ENCODE data around the gene LYL1. TPM values are rescaled to one million over a fixed set of nuclear protein-coding genes. Genes with fewer than 3 reads are reported as not detected.

Gene LYL1
- total and polyA plus RNA-seq, 2 donors (not counting 1 experiment from before 2014, with no cell fraction given) = 112 to 125 TPM

DNA sequence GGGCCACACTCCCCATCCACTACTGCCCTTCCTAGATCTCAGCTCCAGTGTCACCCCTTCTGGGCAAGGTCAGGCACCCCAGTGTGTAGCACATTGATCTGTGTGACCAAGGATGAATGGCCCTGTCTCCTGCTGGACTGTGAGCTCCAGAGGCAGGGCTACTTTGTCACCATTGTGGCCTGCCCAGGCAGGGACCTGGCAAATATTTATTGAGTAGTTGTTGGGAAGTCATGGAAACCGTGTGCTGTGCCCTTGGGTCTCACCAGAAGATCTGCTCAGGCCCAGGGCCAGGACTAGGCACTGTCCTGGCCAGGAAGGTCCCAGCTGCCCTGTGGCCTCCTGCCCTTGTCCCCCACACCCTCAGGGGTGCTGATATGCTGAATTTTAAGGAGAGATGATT, 25.9 kb upstream of the LYL1 start:
- TF ChIP-seq EZH2 (IDR thresholded peaks at IDR 0.05; ENCODE audit: borderline replicate concordance, insufficient read depth, low read depth, low read length, poor library complexity, severe bottlenecking) = no peak
- no peak for TF ChIP-seq CTCF (IDR thresholded peaks at IDR 0.05)
- Histone ChIP-seq H3K9ac (ENCODE audit: low read length) (no peak overlapping the region), H3K4me2 (replicated peaks; ENCODE audit: low read depth, low read length, poor library complexity, severe bottlenecking) (no peak overlapping the region), H3K27ac (ENCODE audit: low read length in 2 of 2) (no peak overlapping the region), H2AFZ (ENCODE audit: insufficient read depth, low read depth, low read length, poor library complexity, severe bottlenecking) (no peak overlapping the region), H3K36me3 (replicated peaks in 1 of 2; ENCODE audit: control extremely low read depth in 1 of 2, control insufficient read depth in 1 of 2, extremely low read depth in 1 of 2, insufficient read depth in 2 of 2, low read length in 1 of 2) (no peaks in the 10 kb centered on the region), H4K20me1 (ENCODE audit: control insufficient read depth, insufficient read depth, low read length, poor library complexity, severe bottlenecking) (peaks cover 8% of the 10 kb centered on the region), H3K79me2 (ENCODE audit: control insufficient read depth, insufficient read depth, low read length) (peaks cover 82% of the 10 kb centered on the region), H3K9me3 (ENCODE audit: control extremely low read depth in 1 of 3, control insufficient read depth in 2 of 3, insufficient read depth in 1 of 3, low read length in 2 of 3) (no peaks in the 10 kb centered on the region), H3K4me3 (ENCODE audit: control extremely low read depth in 1 of 5, extremely low read depth in 1 of 5, insufficient read depth in 1 of 5, low read depth in 2 of 5, low read length in 4 of 5) (no peak overlapping the region), H3K4me1 (ENCODE audit: control insufficient read depth in 2 of 2, insufficient read depth in 2 of 2, low read length in 2 of 2) (no peaks in the 10 kb centered on the region), H3K27me3 (replicated peaks in 1 of 4; ENCODE audit: control extremely low read depth in 1 of 4, control insufficient read depth in 3 of 4, insufficient read depth in 4 of 4, low read length in 3 of 4) (no peaks in the 10 kb centered on the region)
- ATAC-seq (ENCODE audit: low read depth) (no peak), DNase-seq (no peak)
- Mint-ChIP-seq H3K27me3 (no peaks in the 10 kb centered on the region), H3K4me1 (peaks cover 12% of the 10 kb centered on the region), H3K27ac (no peak overlapping the region), H3K4me3 (no peak overlapping the region), H3K9me3 (ENCODE audit: insufficient read depth) (no peaks in the 10 kb centered on the region)
- ChIA-PET POLR2A (no interaction called here), CTCF (interaction anchor here (1.0 to 1.5 kb wide), 3 partner anchors 67 to 461 kb away, joined by 3 to 4 read pairs (median 3); no protein-coding TSS in a partner anchor)
- WGBS (ENCODE audit: insufficient coverage) = 80% methylated on average over 1 of the region's 1 CpG
- intact Hi-C loops (cut with micrococcal nuclease) = no loop called here

DNA sequence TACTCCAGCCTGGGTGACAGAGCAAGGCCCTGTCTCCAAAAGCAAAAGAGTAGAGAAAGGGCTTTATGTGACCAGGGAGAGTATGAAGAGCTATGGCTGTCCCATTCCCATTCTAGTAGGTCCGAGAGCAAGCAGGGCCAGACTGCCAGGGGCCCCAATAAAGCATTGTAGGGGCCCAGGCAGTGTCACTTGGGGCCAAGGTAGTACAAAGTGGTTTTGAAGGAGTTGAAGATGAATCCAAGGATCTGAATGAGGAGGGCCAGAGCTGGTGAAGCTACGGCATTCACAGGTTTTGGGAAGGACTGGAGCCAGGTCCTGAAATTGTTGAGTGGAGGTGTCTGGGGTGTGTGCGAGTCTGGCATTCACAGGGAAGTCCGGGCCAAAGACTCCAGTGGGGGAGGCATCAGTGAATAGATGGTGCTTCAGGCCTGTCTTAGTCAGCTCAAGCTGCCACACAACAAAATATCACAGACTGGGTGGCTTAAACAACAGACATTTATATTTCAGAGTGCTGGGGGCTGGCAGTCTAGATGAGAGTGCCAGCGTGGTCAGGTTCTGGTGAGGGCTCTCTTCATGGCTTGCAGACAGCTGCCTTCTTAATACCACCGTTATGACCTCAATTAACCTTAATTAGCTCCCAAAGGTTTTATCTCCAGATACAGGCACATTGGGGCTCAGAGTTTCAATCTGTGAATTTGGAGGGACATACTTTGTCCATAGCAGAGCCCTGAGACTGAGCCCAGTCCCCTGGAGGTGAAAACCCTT, 25.3 kb upstream of the LYL1 start:
- Mint-ChIP-seq H3K9me3 (ENCODE audit: insufficient read depth) (no peaks in the 10 kb centered on the region), H3K4me1 (peaks cover 12% of the 10 kb centered on the region), H3K27me3 (no peaks in the 10 kb centered on the region), H3K27ac (no peak overlapping the region), H3K4me3 (no peak overlapping the region)
- Histone ChIP-seq H3K36me3 (replicated peaks in 1 of 2; ENCODE audit: control extremely low read depth in 1 of 2, control insufficient read depth in 1 of 2, extremely low read depth in 1 of 2, insufficient read depth in 2 of 2, low read length in 1 of 2) (no peaks in the 10 kb centered on the region), H3K27ac (ENCODE audit: low read length in 2 of 2) (no peak overlapping the region), H3K79me2 (ENCODE audit: control insufficient read depth, insufficient read depth, low read length) (peaks cover 82% of the 10 kb centered on the region), H3K9me3 (ENCODE audit: control extremely low read depth in 1 of 3, control insufficient read depth in 2 of 3, insufficient read depth in 1 of 3, low read length in 2 of 3) (no peaks in the 10 kb centered on the region), H3K4me2 (replicated peaks; ENCODE audit: low read depth, low read length, poor library complexity, severe bottlenecking) (no peak overlapping the region), H3K4me3 (ENCODE audit: control extremely low read depth in 1 of 5, extremely low read depth in 1 of 5, insufficient read depth in 1 of 5, low read depth in 2 of 5, low read length in 4 of 5) (no peak overlapping the region), H3K4me1 (ENCODE audit: control insufficient read depth in 2 of 2, insufficient read depth in 2 of 2, low read length in 2 of 2) (no peaks in the 10 kb centered on the region), H4K20me1 (ENCODE audit: control insufficient read depth, insufficient read depth, low read length, poor library complexity, severe bottlenecking) (peaks cover 8% of the 10 kb centered on the region), H3K27me3 (replicated peaks in 1 of 4; ENCODE audit: control extremely low read depth in 1 of 4, control insufficient read depth in 3 of 4, insufficient read depth in 4 of 4, low read length in 3 of 4) (no peaks in the 10 kb centered on the region), H2AFZ (ENCODE audit: insufficient read depth, low read depth, low read length, poor library complexity, severe bottlenecking) (no peak overlapping the region), H3K9ac (ENCODE audit: low read length) (no peak overlapping the region)
- no peak for ATAC-seq (ENCODE audit: low read depth)
- POLR2A ChIA-PET = no interaction called here
- TF ChIP-seq CTCF (IDR thresholded peaks at IDR 0.05) = no peak
- TF ChIP-seq EZH2 (IDR thresholded peaks at IDR 0.05; ENCODE audit: borderline replicate concordance, insufficient read depth, low read depth, low read length, poor library complexity, severe bottlenecking) = no peak
- no peak for DNase-seq
- intact Hi-C loops (cut with micrococcal nuclease) = no loop called here
- WGBS (ENCODE audit: insufficient coverage) = 100% methylated on average over 3 of the region's 6 CpGs
- CTCF ChIA-PET = interaction anchor here (0.6 to 1.6 kb wide), 4 partner anchors 126 to 461 kb away, joined by 3 to 7 read pairs (median 4); no protein-coding TSS in a partner anchor
